ENCODE data around the gene HCFC1.

HCFC1 gene

GRCh38 chrX:153971450-153972367 is at the start of gene HCFC1:
Gene HCFC1 (minus strand): TSS chrX:153971818. CDS start chrX:153970840, 978 bp downstream.
- DNase-seq = peak; percentile 75

- no peak for DNase-seq
These were observed 49.6 kb upstream of the HCFC1 start for GRCh38 chrX:154021131-154021611.

- DNase-seq = no peak
These were observed 49.0 kb upstream of the HCFC1 start for GRCh38 chrX:154020536-154021115.

- no peak for DNase-seq
These were observed 48.3 kb upstream of the HCFC1 start, which contains the start of gene IRAK1 for GRCh38 chrX:154019633-154020528. Gene IRAK1 (minus strand): TSS chrX:154019902. CDS start chrX:154019812, 90 bp downstream.

- no peak for DNase-seq
These were observed 47.5 kb upstream of the HCFC1 start for GRCh38 chrX:154019061-154019621.

GRCh38 chrX:154018518-154019060 is 47.0 kb upstream of the HCFC1 start:
- no peak for DNase-seq

GRCh38 chrX:154017766-154018517 is 46.3 kb upstream of the HCFC1 start:
- DNase-seq = no peak

- DNase-seq = no peak
These were observed 44.9 kb upstream of the HCFC1 start for GRCh38 chrX:154016366-154017076.

- DNase-seq = no peak
These were observed 44.1 kb upstream of the HCFC1 start for GRCh38 chrX:154015581-154016264.

GRCh38 chrX:154014429-154015380 is 43.1 kb upstream of the HCFC1 start:
- no peak for DNase-seq

GRCh38 chrX:154013614-154014360 is 42.2 kb upstream of the HCFC1 start:
- DNase-seq = peak; percentile 2

- no peak for DNase-seq
These were observed 41.4 kb upstream of the HCFC1 start for GRCh38 chrX:154013001-154013421.

GRCh38 chrX:154012336-154012991 is 40.8 kb upstream of the HCFC1 start:
- no peak for DNase-seq

GRCh38 chrX:154011376-154012335 is 40.0 kb upstream of the HCFC1 start:
- no peak for DNase-seq

GRCh38 chrX:154010330-154011087 is 38.9 kb upstream of the HCFC1 start:
- no peak for DNase-seq

GRCh38 chrX:154008521-154008920 is 36.9 kb upstream of the HCFC1 start:
- DNase-seq = no peak

Data from kidney glomerular epithelial cell (primary cell).